ENCODE data around the gene NLRP13.
"Not testable (repeated sequence)": the region's sequence is repeated elsewhere in the genome, so short reads cannot be mapped to it uniquely, and the experiment has no call there.

NLRP13 gene

DNA sequence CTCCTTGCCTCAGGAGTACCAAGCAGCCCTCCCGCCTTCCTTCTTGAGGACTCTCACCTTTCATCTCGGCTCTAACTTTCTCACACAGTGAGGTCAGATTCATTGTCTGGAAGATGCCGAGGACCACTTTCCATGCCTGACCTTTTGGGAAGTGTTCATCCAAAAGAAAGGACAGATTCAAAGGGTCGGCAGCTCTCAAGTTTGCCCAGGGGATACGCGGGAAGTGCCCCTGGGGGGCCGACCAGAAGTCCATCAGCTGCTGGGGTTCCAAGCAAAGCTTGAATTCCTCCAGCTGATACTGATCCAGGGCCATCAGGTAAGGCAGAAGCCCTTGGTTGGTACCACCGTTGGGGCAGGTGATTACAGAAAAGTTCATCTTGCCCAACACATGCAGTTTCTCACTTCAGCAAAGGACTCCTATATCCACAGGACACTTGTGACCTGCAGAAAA lies at the start of gene NLRP13:
Gene NLRP13 (minus strand): TSS at position 401 of the 451 bp plus-strand sequence. CDS start 25 bp downstream, at position 376.
- no peak for DNase-seq

GRCh38 chr19:55980415-55980814 lies 48.3 kb upstream of the NLRP13 start:
- no peak for DNase-seq

- DNase-seq, result no peak
These were observed 41.8 kb upstream of the NLRP13 start for GRCh38 chr19:55973982-55974381.

DNA sequence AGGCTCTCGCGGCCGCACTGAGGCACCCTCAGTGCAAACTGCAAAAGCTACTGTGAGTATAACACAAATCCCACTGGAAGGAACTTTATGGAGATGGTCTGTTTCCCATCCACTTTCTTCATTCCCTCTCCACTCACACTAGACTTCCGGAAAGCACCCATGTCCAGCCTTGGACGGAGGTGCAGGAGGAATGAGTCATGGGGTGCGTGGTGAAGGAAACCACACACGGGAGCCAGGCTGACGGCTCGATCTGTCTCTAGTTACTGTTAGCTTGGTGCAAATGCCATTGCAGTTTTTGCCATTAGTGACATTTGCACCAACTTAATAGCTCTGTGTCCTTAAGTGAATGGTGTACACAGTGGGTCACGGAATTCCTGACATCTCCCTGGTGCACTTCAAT lies 30.1 kb upstream of the NLRP13 start:
- DNase-seq, result no peak

- no peak for DNase-seq
These were observed 28.0 kb upstream of the NLRP13 start for GRCh38 chr19:55959996-55960675.

DNA sequence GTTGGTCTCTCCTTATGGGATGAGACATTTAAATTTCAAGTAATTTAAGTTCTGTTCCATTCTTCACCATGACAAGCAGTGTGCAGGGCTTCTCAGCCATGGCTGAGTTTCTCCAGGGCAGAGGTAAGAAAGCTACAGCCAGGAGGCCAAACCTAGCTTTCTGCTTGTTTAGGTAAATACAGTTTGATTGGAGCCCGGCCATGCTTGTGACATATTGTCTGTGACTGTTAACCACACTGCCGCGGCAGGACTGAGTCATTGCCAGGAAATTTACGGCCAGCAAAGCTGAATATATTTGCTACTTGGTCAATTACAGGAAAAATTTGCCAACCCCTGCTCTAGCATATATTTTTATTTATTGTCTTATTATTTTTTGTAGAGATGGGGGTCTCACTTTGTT lies 26.2 kb upstream of the NLRP13 start:
- no peak for DNase-seq

DNA sequence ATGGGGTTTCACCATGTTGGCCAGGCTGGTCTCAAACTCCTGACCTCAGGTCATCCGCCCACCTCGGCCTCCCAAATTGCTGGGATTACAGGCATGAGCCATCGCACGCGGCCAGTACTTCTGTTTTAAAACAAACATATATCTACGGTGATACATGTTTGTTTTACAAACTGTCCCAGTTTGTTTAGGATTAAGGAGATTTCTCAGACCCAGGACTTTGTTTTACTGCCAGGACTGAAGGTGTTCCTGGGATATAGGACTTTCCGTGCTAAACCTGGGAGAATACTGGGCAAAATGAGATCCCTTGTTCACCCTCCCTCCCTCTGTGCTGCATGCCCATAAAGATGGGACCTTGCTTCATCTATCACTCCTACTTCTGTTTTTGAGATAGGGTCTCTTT lies 24.3 kb upstream of the NLRP13 start:
- no peak for DNase-seq

DNA sequence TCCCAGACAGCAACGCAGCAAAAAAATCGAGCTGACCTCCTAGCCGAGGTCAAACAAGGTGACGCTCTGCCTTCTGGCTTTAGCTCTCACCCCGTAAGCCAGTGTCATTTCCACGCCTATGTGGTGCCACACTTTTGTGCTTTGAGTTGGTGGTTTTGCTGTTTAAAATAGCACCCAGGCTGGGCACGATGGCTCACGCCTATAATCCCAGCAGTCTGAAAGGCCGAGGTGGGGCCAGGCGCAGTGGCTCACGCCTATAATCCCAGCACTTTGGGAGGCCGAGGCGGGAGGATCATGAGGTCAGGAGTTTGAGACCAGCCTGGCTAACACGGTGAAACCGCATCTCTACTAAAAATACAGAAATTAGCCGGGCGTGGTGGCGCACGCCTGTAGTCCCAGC lies 18.4 kb upstream of the NLRP13 start:
- DNase-seq, result not testable (repeated sequence)

GRCh38 chr19:55947532-55947931 lies 15.4 kb upstream of the NLRP13 start, which contains the start of gene NLRP8:
TSS of gene NLRP8 (plus strand) at chr19:55947832.
- DNase-seq, result no peak

- no peak for DNase-seq
These were observed 8.2 kb upstream of the NLRP13 start for GRCh38 chr19:55940306-55940705.

GRCh38 chr19:55939206-55939605 lies 7.1 kb upstream of the NLRP13 start:
- DNase-seq, result no peak

- no peak for DNase-seq
These were observed 3.1 kb upstream of the NLRP13 start for GRCh38 chr19:55935206-55935605.

DNA sequence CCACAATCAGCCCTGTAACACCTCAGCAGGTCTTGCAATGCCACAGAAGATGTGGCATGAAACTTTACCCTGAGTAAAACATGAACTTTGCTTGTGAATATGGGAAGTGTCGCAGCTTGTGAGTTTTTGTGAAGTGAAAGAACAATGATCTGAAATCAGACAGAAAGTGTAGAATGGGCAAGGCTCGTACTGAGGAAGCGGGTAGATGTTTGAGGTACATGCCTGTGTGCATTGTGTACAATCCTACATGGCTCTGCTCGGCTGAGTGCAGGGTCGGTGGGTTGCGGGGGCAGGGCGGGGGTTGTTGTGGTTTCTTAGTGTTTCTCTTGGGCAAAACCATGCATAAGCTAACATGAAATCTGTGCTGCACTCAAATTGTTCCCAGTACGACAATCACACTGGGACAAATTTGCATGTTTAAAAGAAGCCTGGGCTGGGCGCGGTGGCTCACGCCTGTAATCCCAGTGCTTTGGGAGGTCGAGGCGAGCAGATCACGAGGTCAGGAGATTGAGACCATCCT lies 1.1 kb downstream of the NLRP13 start:
- no peak for DNase-seq

DNA sequence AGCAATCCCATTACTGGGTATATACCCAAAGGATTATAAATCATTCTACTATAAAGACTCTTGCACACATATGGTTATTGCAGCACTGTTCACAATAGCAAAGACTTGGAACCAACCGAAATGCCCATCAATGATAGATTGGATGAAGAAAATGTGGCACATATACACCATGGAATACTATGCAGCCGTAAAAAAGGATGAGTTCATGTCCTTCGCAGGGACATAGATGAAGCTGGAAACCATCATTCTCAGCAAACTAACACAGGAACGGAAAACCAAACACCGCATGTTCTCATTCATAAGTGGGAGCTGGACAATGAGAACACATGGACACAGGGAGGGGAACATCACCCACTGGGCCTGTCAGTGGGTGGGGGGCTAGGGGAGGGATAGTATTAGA lies 2.9 kb downstream of the NLRP13 start:
- DNase-seq, result not testable (repeated sequence)

DNA sequence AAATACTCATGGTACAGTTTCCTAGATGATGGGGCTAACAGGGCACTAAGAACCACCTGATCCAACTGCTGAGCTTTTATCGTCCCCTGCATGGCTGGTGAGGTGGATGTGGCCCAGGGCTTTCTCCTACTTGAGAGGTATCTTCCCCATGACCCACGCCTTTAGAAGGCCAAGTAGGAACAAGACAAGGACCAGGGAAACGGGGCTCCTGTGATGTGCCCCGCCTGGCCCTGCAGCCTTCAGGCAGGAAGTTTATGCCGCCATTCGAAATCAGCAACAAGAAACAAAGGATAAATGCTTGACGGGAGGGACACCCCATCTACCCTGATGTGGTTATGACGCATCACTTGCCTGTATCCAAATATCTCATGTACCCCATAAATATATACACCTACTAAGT lies 4.1 kb downstream of the NLRP13 start:
- DNase-seq, result no peak

GRCh38 chr19:55923556-55923955 lies 8.6 kb downstream of the NLRP13 start:
- no peak for DNase-seq

GRCh38 chr19:55913643-55914268 lies 18.4 kb downstream of the NLRP13 start:
- no peak for DNase-seq

DNA sequence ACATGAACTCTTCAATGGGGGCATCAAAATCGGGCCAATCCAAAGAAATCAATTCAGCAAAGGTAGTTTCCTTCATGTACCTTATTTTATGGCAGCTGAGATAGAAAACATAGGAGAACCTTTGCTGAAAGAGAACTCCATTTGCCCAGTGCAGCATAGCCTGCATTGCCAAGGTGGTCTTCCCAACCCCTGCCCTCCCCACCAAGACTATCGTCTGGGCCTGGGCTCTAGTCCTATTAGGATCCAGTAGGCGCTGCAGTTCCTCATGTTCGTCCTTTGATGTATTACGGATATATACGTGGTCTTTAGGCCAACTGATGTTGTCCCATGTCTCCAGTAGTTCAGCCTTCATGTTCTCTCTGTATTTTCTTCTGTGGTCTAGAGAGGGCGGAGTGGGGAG lies 19.2 kb downstream of the NLRP13 start:
- DNase-seq, result no peak

GRCh38 chr19:55909801-55910200 lies 22.3 kb downstream of the NLRP13 start:
- no peak for DNase-seq

DNA sequence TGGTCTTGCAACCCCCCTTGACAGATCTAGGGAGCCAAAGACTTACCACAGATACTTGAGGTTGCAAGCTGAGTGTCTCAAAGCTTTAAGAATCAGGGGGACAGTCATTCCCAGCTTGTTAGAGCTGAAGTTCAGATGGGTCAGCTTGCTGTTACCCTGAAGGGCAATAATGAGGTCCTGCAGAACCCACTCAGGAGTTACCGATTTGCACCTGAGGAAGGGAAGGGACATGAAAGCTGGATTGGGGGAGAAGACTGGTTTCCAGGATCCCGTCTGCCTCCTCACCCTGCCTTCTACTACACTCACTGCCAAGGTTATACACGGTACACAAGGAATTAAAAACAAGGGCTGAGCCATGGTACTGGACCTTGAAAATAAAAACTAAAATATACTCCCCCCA lies 24.4 kb downstream of the NLRP13 start:
- DNase-seq, result no peak

- DNase-seq, result no peak
These were observed 24.9 kb downstream of the NLRP13 start for GRCh38 chr19:55907286-55907685.

- no peak for DNase-seq
These were observed 29.9 kb downstream of the NLRP13 start for GRCh38 chr19:55902080-55902751.

- no peak for DNase-seq
These were observed 30.6 kb downstream of the NLRP13 start for GRCh38 chr19:55901369-55902079.

Data from CD4-positive, alpha-beta T cell treated with Interleukin-17A for 4 hours (primary cell).